Measurements from ENCODE around the gene MAGI3.
"Not testable (repeated sequence)": the region's sequence is repeated elsewhere in the genome, so short reads cannot be mapped to it uniquely, and the experiment has no call there.

MAGI3 gene

GRCh38 chr1:113444857-113445256, 54.5 kb downstream of the MAGI3 start:
- H3K79me2 ChIP-seq (ENCODE audit: control insufficient read depth, insufficient read depth, low read length, unreplicated experiment), result peaks cover 10% of the 10 kb centered on the region
- H3K36me3 ChIP-seq (ENCODE audit: insufficient read depth, low read length), result 0 out of 2 replicates have a peak, but pooled peaks cover 3% of the 10 kb centered on the region
- no peaks in the 10 kb centered on the region for H3K27me3 ChIP-seq (ENCODE audit: insufficient read depth, low read length)
- no peak overlapping the region for H3K4me3 ChIP-seq (ENCODE audit: low read depth, low read length)
- no peaks in the 10 kb centered on the region for H3K4me1 ChIP-seq (ENCODE audit: control insufficient read depth, insufficient read depth, low read length, unreplicated experiment)
- no peak overlapping the region for H3K27ac ChIP-seq (ENCODE audit: low read depth, low read length)
- H2AFZ ChIP-seq (ENCODE audit: low read length, unreplicated experiment), result no peak overlapping the region

- Histone ChIP-seq H3K27me3 (ENCODE audit: insufficient read depth, low read length) (no peaks in the 10 kb centered on the region), H2AFZ (ENCODE audit: low read length, unreplicated experiment) (no peak overlapping the region), H3K4me1 (ENCODE audit: control insufficient read depth, insufficient read depth, low read length, unreplicated experiment) (peaks cover 23% of the 10 kb centered on the region), H3K79me2 (ENCODE audit: control insufficient read depth, insufficient read depth, low read length, unreplicated experiment) (peaks cover 18% of the 10 kb centered on the region), H3K27ac (ENCODE audit: low read depth, low read length) (no peak overlapping the region), H3K36me3 (ENCODE audit: insufficient read depth, low read length) (no peaks in the 10 kb centered on the region), H3K4me3 (ENCODE audit: low read depth, low read length) (no peak overlapping the region)
These were observed 61.4 kb downstream of the MAGI3 start for GRCh38 chr1:113451710-113452109.

DNA sequence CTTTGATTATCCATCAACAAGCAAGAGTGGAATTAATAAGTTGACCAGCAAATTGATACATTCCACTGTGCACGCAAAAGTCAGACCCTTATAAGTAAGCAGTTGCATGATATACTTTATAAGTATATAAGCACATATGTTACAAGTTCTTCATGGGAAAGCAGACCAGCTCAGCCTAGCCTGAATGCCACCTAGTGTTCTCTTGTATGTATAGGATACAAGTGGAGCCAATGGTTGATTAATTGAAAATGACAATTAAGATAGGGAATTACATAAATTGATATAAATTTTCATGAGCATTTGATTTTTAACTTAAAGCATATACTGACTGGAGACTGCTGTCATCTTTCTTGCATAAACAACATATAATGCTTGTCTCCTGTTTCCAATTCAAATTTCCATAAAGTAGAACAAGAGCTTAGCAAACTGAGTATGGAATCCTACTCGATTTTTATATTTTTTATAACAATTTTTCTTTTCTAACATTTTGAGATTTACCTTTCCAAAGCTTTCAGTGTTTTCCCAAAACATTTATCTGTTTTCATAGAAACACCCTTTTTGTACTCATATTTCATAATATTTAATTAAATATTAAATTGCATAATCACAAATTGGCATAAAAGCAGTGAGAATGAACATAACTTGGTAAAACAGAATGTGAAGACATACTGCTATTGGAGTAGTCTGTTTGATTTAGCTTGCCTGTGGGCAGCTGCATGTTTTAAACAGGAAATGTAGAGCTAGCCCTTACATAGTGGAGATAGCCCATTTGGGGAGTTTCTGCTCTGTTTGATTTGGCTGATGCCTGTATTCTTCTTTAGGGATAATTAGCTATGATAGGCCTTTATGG, 62.8 kb downstream of the MAGI3 start:
- Histone ChIP-seq H3K79me2 (ENCODE audit: control insufficient read depth, insufficient read depth, low read length, unreplicated experiment) (peaks cover 24% of the 10 kb centered on the region), H2AFZ (ENCODE audit: low read length, unreplicated experiment) (no peak overlapping the region), H3K27ac (ENCODE audit: low read depth, low read length) (peak overlapping the region; percentile 49), H3K4me3 (ENCODE audit: low read depth, low read length) (no peak overlapping the region), H3K4me1 (ENCODE audit: control insufficient read depth, insufficient read depth, low read length, unreplicated experiment) (peaks cover 34% of the 10 kb centered on the region), H3K36me3 (ENCODE audit: insufficient read depth, low read length) (no peaks in the 10 kb centered on the region), H3K27me3 (ENCODE audit: insufficient read depth, low read length) (no peaks in the 10 kb centered on the region)

- Histone ChIP-seq H3K79me2 (ENCODE audit: control insufficient read depth, insufficient read depth, low read length, unreplicated experiment) (peaks cover 26% of the 10 kb centered on the region), H3K36me3 (ENCODE audit: insufficient read depth, low read length) (no peaks in the 10 kb centered on the region), H3K4me3 (ENCODE audit: low read depth, low read length) (no peak overlapping the region), H3K4me1 (ENCODE audit: control insufficient read depth, insufficient read depth, low read length, unreplicated experiment) (peaks cover 40% of the 10 kb centered on the region), H3K27ac (ENCODE audit: low read depth, low read length) (peak overlapping the region; percentile 49), H2AFZ (ENCODE audit: low read length, unreplicated experiment) (no peak overlapping the region), H3K27me3 (ENCODE audit: insufficient read depth, low read length) (no peaks in the 10 kb centered on the region)
These were observed 63.4 kb downstream of the MAGI3 start for GRCh38 chr1:113453771-113454083.

GRCh38 chr1:113455374-113455773, 65.1 kb downstream of the MAGI3 start:
- Histone ChIP-seq H3K79me2 (ENCODE audit: control insufficient read depth, insufficient read depth, low read length, unreplicated experiment) (peaks cover 29% of the 10 kb centered on the region), H3K4me3 (ENCODE audit: low read depth, low read length) (no peak overlapping the region), H3K27ac (ENCODE audit: low read depth, low read length) (no peak overlapping the region; the same call in 1 of the 2 replicates), H3K36me3 (ENCODE audit: insufficient read depth, low read length) (no peaks in the 10 kb centered on the region), H3K27me3 (ENCODE audit: insufficient read depth, low read length) (no peaks in the 10 kb centered on the region), H2AFZ (ENCODE audit: low read length, unreplicated experiment) (no peak overlapping the region), H3K4me1 (ENCODE audit: control insufficient read depth, insufficient read depth, low read length, unreplicated experiment) (peaks cover 52% of the 10 kb centered on the region)

DNA sequence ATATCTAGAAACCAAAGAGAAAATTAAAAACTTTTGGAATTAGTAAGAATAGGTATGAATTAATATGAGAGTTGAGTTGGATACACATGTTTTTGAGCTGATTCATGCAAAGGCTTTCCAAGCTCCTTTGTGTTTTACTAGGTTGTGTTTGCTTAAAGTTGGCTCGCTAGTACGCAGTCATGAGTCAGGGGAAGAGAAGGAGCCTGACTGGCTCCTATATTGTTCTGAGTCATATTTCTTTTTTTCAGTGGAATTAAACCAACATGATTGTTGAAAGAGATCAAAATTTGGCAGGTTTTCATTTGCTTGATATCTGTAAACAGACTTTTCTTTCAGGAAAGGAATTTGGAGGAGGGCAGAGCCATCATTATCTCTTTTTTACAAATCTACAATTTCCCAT, 66.7 kb downstream of the MAGI3 start:
- Histone ChIP-seq H2AFZ (ENCODE audit: low read length, unreplicated experiment) (peak overlapping the region; percentile 69), H3K36me3 (ENCODE audit: insufficient read depth, low read length) (no peaks in the 10 kb centered on the region), H3K27me3 (ENCODE audit: insufficient read depth, low read length) (no peaks in the 10 kb centered on the region), H3K27ac (ENCODE audit: low read depth, low read length) (peak overlapping the region; percentile 82), H3K4me1 (ENCODE audit: control insufficient read depth, insufficient read depth, low read length, unreplicated experiment) (peaks cover 47% of the 10 kb centered on the region), H3K4me3 (ENCODE audit: low read depth, low read length) (peak overlapping the region; percentile 68), H3K79me2 (ENCODE audit: control insufficient read depth, insufficient read depth, low read length, unreplicated experiment) (peaks cover 25% of the 10 kb centered on the region)

DNA sequence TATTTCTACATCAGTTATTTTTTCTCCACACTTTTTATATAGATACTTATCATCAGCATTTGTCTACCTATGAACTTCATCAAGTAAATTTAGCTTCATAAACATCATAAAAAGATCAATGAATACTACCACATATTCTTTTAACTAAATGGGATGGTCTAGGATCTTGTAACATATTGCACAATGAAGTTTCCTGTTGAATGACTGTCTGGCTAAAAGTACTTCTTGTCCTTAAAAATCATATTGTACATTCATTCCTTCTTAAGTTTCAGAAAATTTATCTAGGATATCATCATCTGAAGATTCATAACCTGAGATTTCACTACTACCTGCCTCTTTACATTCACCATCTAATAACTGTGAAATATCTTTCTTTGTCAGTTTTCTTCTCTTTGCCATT, 69.0 kb downstream of the MAGI3 start:
- Histone ChIP-seq H3K4me3 (ENCODE audit: low read depth, low read length) (peak overlapping the region; percentile 7; the same call in 1 of the 2 replicates), H3K27me3 (ENCODE audit: insufficient read depth, low read length) (no peaks in the 10 kb centered on the region), H3K4me1 (ENCODE audit: control insufficient read depth, insufficient read depth, low read length, unreplicated experiment) (peaks cover 34% of the 10 kb centered on the region), H2AFZ (ENCODE audit: low read length, unreplicated experiment) (no peak overlapping the region), H3K36me3 (ENCODE audit: insufficient read depth, low read length) (no peaks in the 10 kb centered on the region), H3K27ac (ENCODE audit: low read depth, low read length) (peak overlapping the region; percentile 70), H3K79me2 (ENCODE audit: control insufficient read depth, insufficient read depth, low read length, unreplicated experiment) (peaks cover 21% of the 10 kb centered on the region)

GRCh38 chr1:113467991-113468390, 77.7 kb downstream of the MAGI3 start:
- no peak overlapping the region for H3K27ac ChIP-seq (ENCODE audit: low read depth, low read length)
- H3K27me3 ChIP-seq (ENCODE audit: insufficient read depth, low read length), result no peaks in the 10 kb centered on the region
- no peaks in the 10 kb centered on the region for H3K4me1 ChIP-seq (ENCODE audit: control insufficient read depth, insufficient read depth, low read length, unreplicated experiment)
- H3K36me3 ChIP-seq (ENCODE audit: insufficient read depth, low read length), result no peaks in the 10 kb centered on the region; the same call in 1 of the 2 replicates
- peaks cover 19% of the 10 kb centered on the region for H3K79me2 ChIP-seq (ENCODE audit: control insufficient read depth, insufficient read depth, low read length, unreplicated experiment)
- H3K4me3 ChIP-seq (ENCODE audit: low read depth, low read length), result no peak overlapping the region
- H2AFZ ChIP-seq (ENCODE audit: low read length, unreplicated experiment), result no peak overlapping the region

GRCh38 chr1:113478427-113479195, 88.3 kb downstream of the MAGI3 start:
- not testable (repeated sequence) for H3K27me3 ChIP-seq (ENCODE audit: insufficient read depth, low read length); H2AFZ ChIP-seq (ENCODE audit: low read length, unreplicated experiment); H3K27ac ChIP-seq (ENCODE audit: low read depth, low read length); H3K4me3 ChIP-seq (ENCODE audit: low read depth, low read length); H3K79me2 ChIP-seq (ENCODE audit: control insufficient read depth, insufficient read depth, low read length, unreplicated experiment); H3K4me1 ChIP-seq (ENCODE audit: control insufficient read depth, insufficient read depth, low read length, unreplicated experiment); H3K36me3 ChIP-seq (ENCODE audit: insufficient read depth, low read length)

- no peak overlapping the region for H2AFZ ChIP-seq (ENCODE audit: low read length, unreplicated experiment)
- no peak overlapping the region for H3K27ac ChIP-seq (ENCODE audit: low read depth, low read length)
- H3K27me3 ChIP-seq (ENCODE audit: insufficient read depth, low read length), result no peaks in the 10 kb centered on the region
- no peaks in the 10 kb centered on the region for H3K4me1 ChIP-seq (ENCODE audit: control insufficient read depth, insufficient read depth, low read length, unreplicated experiment)
- H3K79me2 ChIP-seq (ENCODE audit: control insufficient read depth, insufficient read depth, low read length, unreplicated experiment), result peaks cover 9% of the 10 kb centered on the region
- no peak overlapping the region for H3K4me3 ChIP-seq (ENCODE audit: low read depth, low read length)
- no peaks in the 10 kb centered on the region for H3K36me3 ChIP-seq (ENCODE audit: insufficient read depth, low read length)
These were observed 89.7 kb downstream of the MAGI3 start for GRCh38 chr1:113479713-113480676.
